DOHH2 (cell line): ENCODE data around the gene OPTC.

Experiments used
- H3F3A ChIP-seq: fragments of 200-600 bp; sonication (generic), shearing (Covaris generic); 2 replicates; pipeline ENCODE4 v1.6.0; 2016; ENCODE audit warnings: antibody characterized with exemption, mild to moderate bottlenecking; ENCODE audit not compliant: control insufficient read depth, insufficient read depth
- H3K27ac ChIP-seq: fragments of 200-600 bp; sonication (generic); 2 replicates; pipeline ENCODE4 v1.5.1; 2014; ENCODE audit warnings: low read depth, mild to moderate bottlenecking, low read length, moderate library complexity
- H3K27me3 ChIP-seq: fragments of 200-600 bp; sonication (generic); 2 replicates; pipeline ENCODE4 v1.6.1; 2014; ENCODE audit warnings: mild to moderate bottlenecking, low read length, mixed read lengths; ENCODE audit not compliant: control insufficient read depth
- H3K36me3 ChIP-seq: fragments of 200-600 bp; sonication (generic); 2 replicates; pipeline ENCODE4 v1.6.1; 2014; ENCODE audit warnings: mild to moderate bottlenecking, low read length, moderate library complexity, mixed read lengths; ENCODE audit not compliant: control insufficient read depth
- H3K4me1 ChIP-seq: fragments of 200-600 bp; sonication (generic); 2 replicates; pipeline ENCODE4 v1.6.1; 2014; ENCODE audit warnings: mild to moderate bottlenecking, low read length, mixed read lengths; ENCODE audit not compliant: control insufficient read depth
- H3K4me2 ChIP-seq: fragments of 200-600 bp; sonication (generic); 2 replicates; pipeline ENCODE4 v1.6.0; 2014; ENCODE audit warnings: mild to moderate bottlenecking, low read length, moderate library complexity
- H3K4me3 ChIP-seq: fragments of 200-600 bp; sonication (generic); 2 replicates; pipeline ENCODE4 v1.5.1; 2014; ENCODE audit warnings: mild to moderate bottlenecking, low read length, mixed read lengths
- H3K79me2 ChIP-seq: fragments of 200-600 bp; sonication (generic); 2 replicates; pipeline ENCODE4 v1.6.1; 2014; ENCODE audit warnings: mild to moderate bottlenecking, low read length, mixed read lengths; ENCODE audit not compliant: control insufficient read depth
- H3K9me2 ChIP-seq: fragments of 200-600 bp; sonication (generic); replicated peaks from 2 replicates; pipeline ENCODE4 v1.6.1; 2014; ENCODE audit warnings: mild to moderate bottlenecking, low read length, mixed read lengths; ENCODE audit not compliant: control insufficient read depth
- H3K9me3 ChIP-seq: fragments of 200-600 bp; sonication (generic); 2 replicates; pipeline ENCODE4 v1.6.1; 2014; ENCODE audit warnings: antibody characterized with exemption, low read length, mixed read lengths; ENCODE audit not compliant: control insufficient read depth, insufficient read depth
- H4K20me1 ChIP-seq: fragments of 200-600 bp; sonication (generic); 2 replicates; pipeline ENCODE4 v1.6.0; 2014; ENCODE audit warnings: low read depth, mild to moderate bottlenecking, antibody characterized with exemption, low read length, moderate library complexity; ENCODE audit not compliant: control insufficient read depth, insufficient read depth
- CTCF ChIP-seq: fragments of 200-600 bp; sonication (generic); IDR thresholded peaks from one replicate; pipeline ENCODE4 v1.5.1; 2014; ENCODE audit warnings: antibody characterized with exemption, mild to moderate bottlenecking, low read depth, low read length; ENCODE audit not compliant: poor library complexity, severe bottlenecking
- EZH2phosphoT487 ChIP-seq: fragments of 200-600 bp; sonication (generic); IDR thresholded peaks from 2 replicates; pipeline ENCODE4 v1.6.1; 2017; ENCODE audit warnings: borderline replicate concordance, mild to moderate bottlenecking, antibody characterized with exemption, low read length, moderate library complexity, mixed read lengths

The OPTC gene

GRCh38 chr1:203497269-203497777 is 3.4 kb downstream of the OPTC start:
- no peaks in the 10 kb centered on the region for H3K9me2 ChIP-seq
- peaks cover 16% of the 10 kb centered on the region for H3K27me3 ChIP-seq
- no peaks in the 10 kb centered on the region for H3K36me3 ChIP-seq
- H3K4me3 ChIP-seq: no peak overlapping the region
- no peaks in the 10 kb centered on the region for H3K9me3 ChIP-seq
- H3K4me2 ChIP-seq: no peak overlapping the region
- H3K27ac ChIP-seq: no peak overlapping the region
- H4K20me1 ChIP-seq: no peaks in the 10 kb centered on the region
- no peaks in the 10 kb centered on the region for H3K4me1 ChIP-seq
- H3K79me2 ChIP-seq: no peaks in the 10 kb centered on the region
- TF ChIP-seq CTCF: no peak
- TF ChIP-seq EZH2phosphoT487: no peak
- no peaks in the 10 kb centered on the region for H3F3A ChIP-seq

GRCh38 chr1:203499643-203500278 is 5.8 kb downstream of the OPTC start:
- Histone ChIP-seq H4K20me1 (no peaks in the 10 kb centered on the region), H3K36me3 (no peaks in the 10 kb centered on the region), H3K9me2 (no peaks in the 10 kb centered on the region), H3K4me3 (no peak overlapping the region), H3K79me2 (no peaks in the 10 kb centered on the region), H3K4me1 (no peaks in the 10 kb centered on the region), H3K4me2 (no peak overlapping the region), H3F3A (no peaks in the 10 kb centered on the region), H3K9me3 (no peaks in the 10 kb centered on the region), H3K27ac (no peak overlapping the region), H3K27me3 (peaks cover 11% of the 10 kb centered on the region)
- TF ChIP-seq CTCF (no peak), EZH2phosphoT487 (no peak)

DNA sequence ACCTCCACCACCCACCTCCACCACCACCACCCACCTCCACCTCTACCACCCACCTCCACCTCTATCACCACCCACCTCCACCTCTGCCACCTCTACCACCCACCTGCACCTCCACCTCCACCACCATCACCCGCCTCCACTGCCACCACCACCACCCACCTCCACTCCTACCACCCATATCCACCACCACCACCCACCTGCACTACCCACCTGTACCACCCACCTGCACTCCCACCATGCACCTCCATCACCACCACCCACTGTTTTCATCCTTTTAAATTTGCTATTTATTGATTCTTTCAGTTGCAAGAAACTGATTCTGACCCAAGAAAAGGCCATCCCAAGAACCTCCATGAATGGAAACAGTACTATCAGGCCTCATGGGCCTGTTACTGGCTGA is 6.3 kb downstream of the OPTC start:
- no peaks in the 10 kb centered on the region for H3K4me1 ChIP-seq
- H3F3A ChIP-seq: no peaks in the 10 kb centered on the region
- TF ChIP-seq CTCF (no peak), EZH2phosphoT487 (no peak)
- H3K36me3 ChIP-seq: no peaks in the 10 kb centered on the region
- H3K4me2 ChIP-seq: no peak overlapping the region
- H3K27me3 ChIP-seq: peaks cover 11% of the 10 kb centered on the region
- no peaks in the 10 kb centered on the region for H4K20me1 ChIP-seq
- H3K4me3 ChIP-seq: no peak overlapping the region
- H3K27ac ChIP-seq: no peak overlapping the region
- no peaks in the 10 kb centered on the region for H3K79me2 ChIP-seq
- H3K9me3 ChIP-seq: no peaks in the 10 kb centered on the region
- H3K9me2 ChIP-seq: no peaks in the 10 kb centered on the region
